Hippocampal formation (tissue), 2 donors: ENCODE data around the gene DISP2.
A peak's percentile ranks its signal among the peaks of the same experiment; 100 is the strongest.

Source experiments
- DNase-seq, 2 donors: peaks; one replicate each; lab custom pipeline; 2025; lab: John Stamatoyannopoulos, UW

DISP2 gene

DNA sequence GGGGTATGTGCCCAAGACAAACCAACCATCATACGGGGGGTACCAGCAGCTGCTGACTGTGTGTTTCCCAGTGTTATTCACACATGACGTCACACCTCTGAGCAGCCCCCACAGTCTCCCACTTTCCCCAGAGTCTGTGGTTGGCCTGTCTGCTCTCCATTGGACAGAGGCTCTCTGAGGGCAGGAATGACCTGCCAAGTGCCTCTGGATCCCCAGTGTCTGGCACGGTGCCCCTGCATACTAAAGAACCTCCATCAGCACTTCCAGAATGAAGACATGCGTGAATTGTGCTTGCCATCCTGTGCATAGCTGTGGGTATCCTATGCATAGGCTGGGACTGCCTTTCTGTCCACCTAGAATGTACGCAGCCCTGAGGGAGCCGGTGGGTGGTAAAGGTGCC lies 13.8 kb upstream of the DISP2 start:
- no peak for DNase-seq

DNA sequence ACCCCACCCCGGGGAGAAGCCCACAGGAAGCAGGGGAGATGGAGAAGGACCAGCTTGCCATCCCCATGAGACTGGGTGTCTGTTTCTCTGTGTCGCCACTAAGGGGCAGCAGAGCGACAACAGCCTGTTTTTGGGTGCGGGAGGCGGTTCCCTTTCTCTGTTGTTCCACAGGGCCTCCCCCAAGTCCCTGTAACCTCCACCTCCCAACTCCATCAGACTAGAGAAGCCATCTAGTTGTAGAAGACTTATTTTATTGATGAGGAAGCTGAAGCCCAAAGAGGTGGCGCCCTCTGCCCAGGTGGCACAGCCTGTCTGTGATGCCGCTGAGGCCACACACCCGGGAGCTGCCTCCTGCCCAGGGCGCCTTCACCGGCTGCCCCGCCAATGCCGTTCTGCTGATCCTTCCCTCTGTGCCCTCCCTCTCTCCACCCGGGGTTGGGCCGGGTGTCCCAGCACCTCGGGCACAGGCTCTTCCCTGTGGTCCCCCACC lies 13.3 kb upstream of the DISP2 start:
- DNase-seq = peak; percentile 23 to 57

DNA sequence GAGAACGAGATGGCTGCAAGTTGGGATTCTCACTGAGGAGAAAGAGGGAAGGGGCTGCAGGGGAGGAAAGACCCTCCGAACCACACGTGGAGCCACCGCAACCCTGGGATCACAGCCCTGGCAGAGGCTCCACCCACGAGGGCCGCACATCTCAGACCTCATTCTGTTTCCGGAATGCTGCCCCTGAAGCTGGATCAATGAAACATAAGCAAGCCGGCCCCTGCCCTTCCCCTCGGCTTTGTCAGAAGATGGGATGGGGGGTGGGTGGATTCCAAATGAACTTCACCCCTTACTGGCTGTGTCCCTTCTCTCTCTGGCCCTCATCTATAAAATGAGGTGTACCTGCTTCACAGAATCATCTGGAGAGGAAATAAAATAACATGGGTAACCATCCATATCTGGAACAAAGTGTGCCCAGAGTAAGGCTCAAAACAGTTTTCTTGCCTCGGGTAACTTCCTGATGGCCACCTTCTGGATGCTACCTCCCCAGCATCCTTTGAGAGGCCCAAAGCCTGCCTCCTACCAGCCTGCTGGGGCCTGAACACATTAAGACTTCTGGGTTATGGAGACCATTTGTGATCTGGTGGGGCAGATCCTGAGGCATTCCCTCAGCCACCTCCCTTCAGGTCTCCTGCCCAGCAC lies 12.7 kb upstream of the DISP2 start:
- DNase-seq = no peak

GRCh38 chr15:40345867-40346578 lies 12.0 kb upstream of the DISP2 start:
- no peak for DNase-seq

- no peak for DNase-seq
These were observed 11.2 kb upstream of the DISP2 start for GRCh38 chr15:40346579-40347558.

DNA sequence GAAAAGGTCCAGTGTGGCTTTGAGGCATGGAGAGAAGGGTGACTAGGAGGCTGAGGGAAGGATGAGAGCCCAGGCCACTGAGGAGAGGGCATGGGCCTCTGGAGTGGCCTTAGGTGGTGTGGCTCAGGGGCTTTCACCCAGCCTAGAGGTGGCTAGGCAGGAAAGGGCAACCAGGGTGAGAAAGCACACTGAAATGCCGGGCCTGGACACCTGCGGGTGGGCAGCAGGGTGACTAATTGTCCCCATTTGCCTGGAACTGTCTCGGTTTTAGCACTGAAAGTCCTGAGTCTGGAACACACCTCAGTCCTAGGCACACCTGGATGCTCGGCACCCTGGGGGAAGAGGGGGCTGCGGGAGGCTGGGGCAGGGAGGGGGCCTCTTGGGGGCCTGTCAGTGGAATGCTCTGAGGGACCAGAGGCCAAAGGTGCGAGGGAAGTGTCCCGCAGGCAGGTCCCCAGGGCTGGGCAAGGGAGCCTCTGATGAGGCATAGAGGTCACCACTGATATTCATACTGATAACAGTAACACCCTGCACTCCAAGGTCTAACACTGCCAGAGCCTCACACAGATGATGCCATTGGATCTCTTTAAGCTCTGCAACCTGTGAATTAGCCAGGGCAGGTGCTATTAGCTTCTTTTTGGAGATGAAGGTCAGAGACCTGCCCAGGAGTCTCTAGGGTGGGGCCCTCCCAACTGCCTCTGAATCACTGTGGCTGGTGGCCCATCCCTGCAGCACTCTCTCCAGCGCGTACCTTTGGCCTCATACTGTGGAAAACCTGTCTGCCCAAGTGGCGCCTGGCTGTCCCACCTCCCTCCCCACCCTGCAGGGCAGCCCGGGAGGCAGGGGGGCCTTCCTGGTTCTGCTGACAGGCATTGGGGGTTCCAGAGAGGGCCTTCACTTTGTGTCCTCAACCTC lies 10.2 kb upstream of the DISP2 start:
- no peak for DNase-seq

DNA sequence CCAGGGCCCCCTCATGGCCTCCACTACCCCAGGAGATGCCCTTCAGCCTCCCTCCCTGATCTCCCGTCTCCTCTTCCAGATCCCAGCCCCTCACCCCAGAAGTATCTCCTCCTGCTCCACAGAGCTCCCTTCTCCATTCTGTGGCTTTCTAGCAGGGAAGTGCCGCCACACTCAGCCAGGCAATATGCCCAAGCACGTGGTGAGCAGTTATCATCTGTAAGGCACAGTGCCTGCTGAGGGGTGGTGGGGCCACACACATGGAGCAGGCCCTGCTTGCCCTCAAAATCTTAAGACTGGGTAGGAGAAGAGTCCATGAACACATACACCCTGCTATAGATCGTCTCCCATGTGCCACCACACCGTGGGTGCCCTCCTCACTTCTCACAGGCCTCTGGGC lies 9.5 kb upstream of the DISP2 start:
- no peak for DNase-seq

GRCh38 chr15:40349163-40349562 lies 8.9 kb upstream of the DISP2 start:
- DNase-seq = no peak

- DNase-seq = no peak
These were observed 5.6 kb upstream of the DISP2 start for GRCh38 chr15:40352281-40352901.

DNA sequence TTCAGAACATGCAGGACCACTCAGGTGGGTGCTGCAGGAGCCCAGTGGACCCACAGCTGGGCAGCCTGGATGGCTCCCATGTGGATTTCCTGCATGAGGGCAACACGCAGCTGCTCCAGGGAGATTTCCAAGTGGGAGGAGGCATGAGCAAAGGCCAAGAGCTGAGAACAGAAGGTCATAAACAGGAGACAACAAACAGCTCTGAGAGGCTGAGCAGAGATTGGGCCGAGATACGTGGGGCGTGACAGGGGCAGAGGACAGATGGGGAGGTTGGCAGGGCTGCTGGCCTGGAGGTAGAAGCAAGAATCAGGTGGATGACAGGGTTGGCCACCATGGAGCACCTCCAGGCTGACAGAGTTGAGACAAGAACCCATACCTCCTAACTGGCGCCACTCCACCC lies 4.3 kb upstream of the DISP2 start:
- no peak for DNase-seq

GRCh38 chr15:40354408-40355171 lies 3.4 kb upstream of the DISP2 start:
- peak in 1 of 2 donors; percentile 52 for DNase-seq

DNA sequence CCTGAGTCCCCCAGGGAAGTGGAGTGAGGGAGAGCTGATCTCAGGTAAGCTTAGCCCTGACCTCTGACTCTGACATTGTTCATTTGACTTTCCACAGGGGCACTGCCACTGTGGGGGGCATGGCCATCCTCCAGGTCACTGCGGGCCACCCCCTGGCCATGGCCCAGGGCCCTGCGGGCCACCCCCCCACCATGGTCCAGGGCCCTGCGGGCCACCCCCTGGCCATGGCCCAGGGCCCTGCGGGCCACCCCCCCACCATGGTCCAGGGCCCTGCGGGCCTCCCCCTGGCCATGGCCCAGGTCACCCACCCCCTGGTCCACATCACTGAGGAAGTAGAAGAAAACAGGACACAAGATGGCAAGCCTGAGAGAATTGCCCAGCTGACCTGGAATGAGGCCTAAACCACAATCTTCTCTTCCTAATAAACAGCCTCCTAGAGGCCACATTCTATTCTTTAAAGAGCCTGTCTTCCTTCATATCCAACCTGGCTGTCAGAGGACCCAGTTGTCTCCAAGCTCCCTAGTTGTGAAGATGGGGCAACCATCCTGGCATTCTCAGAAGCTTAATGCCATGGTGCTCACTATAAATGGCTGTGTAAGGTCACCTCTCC lies 1.9 kb upstream of the DISP2 start:
- no peak for DNase-seq

DNA sequence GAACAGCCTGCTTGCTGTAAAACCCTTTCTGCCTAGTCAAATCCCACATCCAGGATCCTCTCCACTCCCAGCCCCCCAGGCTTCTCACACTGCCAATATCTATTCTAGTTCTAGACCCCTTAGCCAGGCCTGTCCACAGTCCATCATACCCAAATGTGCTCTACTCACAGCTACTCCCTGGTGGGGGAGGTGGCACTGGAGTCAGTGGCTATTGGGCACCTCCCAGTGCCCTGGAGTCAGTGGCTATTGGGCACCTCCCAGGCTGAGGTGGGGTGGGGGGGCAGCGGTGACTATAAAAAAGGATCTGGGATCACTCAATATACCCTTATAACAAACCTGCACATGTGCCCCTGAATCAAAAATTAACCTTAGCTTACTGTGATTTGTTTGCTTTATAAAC lies 773 bp upstream of the DISP2 start:
- no peak for DNase-seq

GRCh38 chr15:40358471-40359353 lies 693 bp downstream of the DISP2 start:
- DNase-seq = no peak

- no peak for DNase-seq
These were observed 2.0 kb downstream of the DISP2 start for GRCh38 chr15:40360015-40360414.

- DNase-seq = no peak
These were observed 3.6 kb downstream of the DISP2 start for GRCh38 chr15:40361640-40362039.

- DNase-seq = no peak
These were observed 5.6 kb downstream of the DISP2 start for GRCh38 chr15:40363611-40364010.

DNA sequence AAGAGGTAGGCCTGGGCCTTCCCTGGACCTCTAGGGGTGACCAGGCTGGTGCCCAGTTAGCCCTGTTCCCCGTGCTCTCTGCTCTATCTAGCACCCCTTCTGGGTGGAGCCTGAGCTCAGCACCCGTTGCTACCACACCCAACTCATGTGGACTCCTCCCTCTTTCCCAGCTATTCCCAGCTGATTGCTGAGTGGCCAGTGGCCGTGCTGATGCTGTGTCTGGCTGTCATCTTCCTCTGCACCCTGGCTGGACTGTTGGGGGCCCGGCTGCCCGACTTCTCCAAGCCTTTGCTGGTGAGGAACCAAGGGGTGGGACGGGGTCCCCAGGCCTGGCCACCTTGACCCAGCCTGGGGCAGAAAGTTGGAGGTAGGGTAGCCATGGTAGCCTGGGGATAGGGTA lies 6.2 kb downstream of the DISP2 start:
- DNase-seq = no peak

GRCh38 chr15:40365016-40365415 lies 7.0 kb downstream of the DISP2 start:
- no peak for DNase-seq
